Gastroesophageal sphincter (tissue), 3 donors: Measurements from ENCODE around the gene UNKL.

Experiments used
- CTCF ChIP-seq, 4 experiments: fragments of 200-600 bp in 2 of 4; fragments of 450-650 bp in 2 of 4; sonication (generic) in 1 of 4; IDR thresholded peaks; one replicate each; pipeline ENCODE4 v1.5.1; 2017 to 2019; ENCODE audit warnings: antibody characterized with exemption in 4 of 4, mild to moderate bottlenecking in 2 of 4, moderate library complexity in 2 of 4
- POLR2A ChIP-seq, 2 donors: fragments of 450-650 bp; IDR thresholded peaks; one replicate each; pipeline ENCODE4 v1.6.1; 2017; ENCODE audit warnings: antibody characterized with exemption in 2 of 2, mild to moderate bottlenecking in 2 of 2, moderate library complexity in 1 of 2

GRCh38 chr16:1458977-1459341 is 44.5 kb upstream of the UNKL start:
- no peak for TF ChIP-seq CTCF (IDR thresholded peaks at IDR 0.05)
- TF ChIP-seq POLR2A (IDR thresholded peaks at IDR 0.05), result no peak
